Measurements from ENCODE around the gene BLM. TPM values are rescaled to one million over a fixed set of nuclear protein-coding genes. Genes with fewer than 3 reads are reported as not detected.

The BLM gene
- total and polyA plus RNA-seq, 2 donors, result 13.2 to 25.6 TPM

- Histone ChIP-seq H3K4me1 (ENCODE audit: control insufficient read depth in 2 of 2, insufficient read depth in 2 of 2, low read length in 2 of 2) (no peaks in the 10 kb centered on the region), H3K27ac (ENCODE audit: low read depth in 1 of 2, low read length in 1 of 2) (no peak overlapping the region), H3K9me3 (ENCODE audit: control insufficient read depth in 2 of 2, insufficient read depth in 1 of 2, low read length in 1 of 2) (peaks cover 0 to 7% of the 10 kb centered on the region in 2 donors), H3K27me3 (ENCODE audit: control insufficient read depth in 2 of 2, insufficient read depth in 1 of 2, low read length in 1 of 2) (no peaks in the 10 kb centered on the region), H3K36me3 (ENCODE audit: control insufficient read depth in 2 of 2, insufficient read depth in 2 of 2, low read length in 1 of 2) (no peaks in the 10 kb centered on the region), H3K4me3 (ENCODE audit: low read length in 2 of 2) (no peak overlapping the region)
- no peak for DNase-seq (ENCODE audit: low read depth in 6 of 9, low spot score in 9 of 9)
- WGBS, result 98% methylated on average over 5 of the region's 5 CpGs
Observed at GRCh38 chr15:90703455-90703854, 13.7 kb upstream of the BLM start.

- no peaks in the 10 kb centered on the region for H3K27me3 ChIP-seq (ENCODE audit: control insufficient read depth in 2 of 2, insufficient read depth in 1 of 2, low read length in 1 of 2)
- no peak overlapping the region for H3K4me3 ChIP-seq (ENCODE audit: low read length in 2 of 2)
- no peak for DNase-seq (ENCODE audit: low read depth in 6 of 9, low spot score in 9 of 9)
- no peak overlapping the region for H3K27ac ChIP-seq (ENCODE audit: low read depth in 1 of 2, low read length in 1 of 2)
- H3K9me3 ChIP-seq (ENCODE audit: control insufficient read depth in 2 of 2, insufficient read depth in 1 of 2, low read length in 1 of 2), result peaks cover 0 to 7% of the 10 kb centered on the region in 2 donors
- 85% methylated on average over 4 of the region's 4 CpGs for WGBS
- peaks cover under 1 to 5% of the 10 kb centered on the region in 2 donors for H3K4me1 ChIP-seq (ENCODE audit: control insufficient read depth in 2 of 2, insufficient read depth in 2 of 2, low read length in 2 of 2)
- H3K36me3 ChIP-seq (ENCODE audit: control insufficient read depth in 2 of 2, insufficient read depth in 2 of 2, low read length in 1 of 2), result no peaks in the 10 kb centered on the region
Observed at GRCh38 chr15:90705212-90705611, 11.9 kb upstream of the BLM start.

DNA sequence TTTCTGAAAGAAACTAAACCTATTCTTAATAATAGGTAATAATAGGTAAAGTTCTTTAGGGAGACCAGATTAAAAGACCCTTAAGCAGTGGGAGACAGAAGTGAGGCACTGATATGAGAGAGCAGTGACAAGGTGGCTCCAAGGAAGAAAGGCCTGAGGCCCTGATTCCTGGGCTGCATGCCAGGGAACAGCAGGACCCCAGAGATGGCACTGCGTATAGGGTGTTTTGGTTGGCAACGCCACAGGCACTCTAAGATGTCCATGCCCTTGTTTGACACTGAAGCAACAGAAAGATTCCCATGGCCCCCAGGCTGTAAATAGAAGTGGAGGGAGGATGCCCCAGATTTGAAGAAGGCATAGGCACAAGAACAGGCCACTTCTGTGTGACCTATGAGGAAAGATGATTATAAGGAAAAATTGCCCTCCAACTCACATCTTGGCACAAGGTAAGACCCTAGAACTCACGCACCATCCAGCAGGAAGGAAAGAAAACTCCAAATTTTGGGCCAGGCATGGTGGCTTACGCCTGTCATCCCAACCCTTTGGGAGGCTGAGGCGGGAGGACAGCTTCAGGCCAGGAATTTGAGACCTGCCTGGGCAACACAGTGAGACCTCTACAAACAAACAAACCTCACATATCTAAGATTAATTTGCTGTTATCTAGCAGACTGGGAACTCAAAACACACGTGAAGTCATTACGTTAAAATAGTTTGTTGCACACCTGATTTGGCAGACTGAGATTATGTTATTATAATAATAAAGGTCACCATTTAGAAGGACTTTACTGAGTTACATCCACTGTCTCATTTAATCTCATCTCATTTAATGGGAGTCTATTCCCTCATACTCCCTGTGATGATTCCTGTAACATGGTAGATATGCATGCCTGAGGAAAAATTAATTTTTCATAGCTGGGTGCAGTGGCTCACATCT lies 10.5 kb upstream of the BLM start:
- Histone ChIP-seq H3K27me3 (ENCODE audit: control insufficient read depth in 2 of 2, insufficient read depth in 1 of 2, low read length in 1 of 2) (no peaks in the 10 kb centered on the region), H3K36me3 (ENCODE audit: control insufficient read depth in 2 of 2, insufficient read depth in 2 of 2, low read length in 1 of 2) (no peaks in the 10 kb centered on the region), H3K4me3 (ENCODE audit: low read length in 2 of 2) (no peak overlapping the region), H3K4me1 (ENCODE audit: control insufficient read depth in 2 of 2, insufficient read depth in 2 of 2, low read length in 2 of 2) (peaks cover 13 to 19% of the 10 kb centered on the region in 2 donors), H3K9me3 (ENCODE audit: control insufficient read depth in 2 of 2, insufficient read depth in 1 of 2, low read length in 1 of 2) (peaks cover 0 to 7% of the 10 kb centered on the region in 2 donors), H3K27ac (ENCODE audit: low read depth in 1 of 2, low read length in 1 of 2) (no peak overlapping the region)
- DNase-seq (ENCODE audit: low read depth in 6 of 9, low spot score in 9 of 9), result no peak
- 98% methylated on average over 7 of the region's 7 CpGs for WGBS

GRCh38 chr15:90707489-90707888 lies 9.7 kb upstream of the BLM start:
- Histone ChIP-seq H3K36me3 (ENCODE audit: control insufficient read depth in 2 of 2, insufficient read depth in 2 of 2, low read length in 1 of 2) (no peaks in the 10 kb centered on the region), H3K9me3 (ENCODE audit: control insufficient read depth in 2 of 2, insufficient read depth in 1 of 2, low read length in 1 of 2) (peaks cover 0 to 7% of the 10 kb centered on the region in 2 donors), H3K4me3 (ENCODE audit: low read length in 2 of 2) (no peak overlapping the region), H3K4me1 (ENCODE audit: control insufficient read depth in 2 of 2, insufficient read depth in 2 of 2, low read length in 2 of 2) (peaks cover 13 to 19% of the 10 kb centered on the region in 2 donors), H3K27me3 (ENCODE audit: control insufficient read depth in 2 of 2, insufficient read depth in 1 of 2, low read length in 1 of 2) (no peaks in the 10 kb centered on the region), H3K27ac (ENCODE audit: low read depth in 1 of 2, low read length in 1 of 2) (no peak overlapping the region)
- WGBS, result 99% methylated on average over 2 of the region's 2 CpGs
- DNase-seq (ENCODE audit: low read depth in 6 of 9, low spot score in 9 of 9), result no peak

DNA sequence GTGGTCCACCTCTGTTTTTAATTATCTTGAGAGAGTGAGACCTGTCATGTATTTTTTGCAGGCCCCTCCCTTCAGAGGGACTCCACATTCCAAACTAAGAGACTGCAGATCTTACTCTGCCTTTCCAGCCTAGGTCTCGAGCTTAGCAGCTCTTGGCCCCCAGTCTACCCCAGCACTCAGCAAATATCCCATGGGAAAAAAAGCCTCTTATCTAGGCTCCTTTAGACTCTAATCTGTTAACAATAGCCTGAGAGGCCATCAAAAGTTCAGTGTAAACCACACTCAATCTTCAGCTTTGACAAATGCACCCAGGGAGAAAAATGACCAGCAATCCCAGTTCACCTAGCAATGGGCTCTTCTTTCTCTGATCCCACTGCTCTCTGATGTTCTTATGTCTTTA lies 8.6 kb upstream of the BLM start:
- DNase-seq (ENCODE audit: low read depth in 6 of 9, low spot score in 9 of 9), result no peak
- Histone ChIP-seq H3K27me3 (ENCODE audit: control insufficient read depth in 2 of 2, insufficient read depth in 1 of 2, low read length in 1 of 2) (no peaks in the 10 kb centered on the region), H3K36me3 (ENCODE audit: control insufficient read depth in 2 of 2, insufficient read depth in 2 of 2, low read length in 1 of 2) (peaks cover 0 to 4% of the 10 kb centered on the region in 2 donors), H3K4me3 (ENCODE audit: low read length in 2 of 2) (no peak overlapping the region), H3K27ac (ENCODE audit: low read depth in 1 of 2, low read length in 1 of 2) (no peak overlapping the region), H3K9me3 (ENCODE audit: control insufficient read depth in 2 of 2, insufficient read depth in 1 of 2, low read length in 1 of 2) (peaks cover 0 to 7% of the 10 kb centered on the region in 2 donors), H3K4me1 (ENCODE audit: control insufficient read depth in 2 of 2, insufficient read depth in 2 of 2, low read length in 2 of 2) (peaks cover 13 to 19% of the 10 kb centered on the region in 2 donors)
- WGBS, result 91% methylated on average over 1 of the region's 1 CpG

DNA sequence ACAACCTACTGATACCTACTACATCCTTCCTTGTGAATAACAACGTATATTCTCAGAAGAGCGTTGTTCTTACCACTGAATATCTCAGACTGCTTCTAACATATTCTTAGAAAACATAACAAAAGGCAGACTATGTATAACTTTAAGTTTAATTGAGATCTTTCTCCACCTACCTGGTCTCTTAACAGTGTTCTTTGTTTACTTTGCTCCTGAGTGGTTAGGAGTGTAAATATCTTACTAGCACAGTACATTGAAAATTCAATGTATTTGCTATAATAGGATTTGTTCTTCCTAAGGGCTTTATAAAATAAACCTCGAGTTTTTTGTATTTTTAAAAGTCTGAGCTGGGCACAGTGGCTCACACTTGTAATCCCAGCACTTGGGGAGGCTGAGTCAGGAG lies 7.9 kb upstream of the BLM start:
- 96% methylated on average over 3 of the region's 3 CpGs for WGBS
- Histone ChIP-seq H3K4me3 (ENCODE audit: low read length in 2 of 2) (no peak overlapping the region), H3K4me1 (ENCODE audit: control insufficient read depth in 2 of 2, insufficient read depth in 2 of 2, low read length in 2 of 2) (peaks cover 13 to 19% of the 10 kb centered on the region in 2 donors), H3K36me3 (ENCODE audit: control insufficient read depth in 2 of 2, insufficient read depth in 2 of 2, low read length in 1 of 2) (peaks cover 0 to 4% of the 10 kb centered on the region in 2 donors), H3K9me3 (ENCODE audit: control insufficient read depth in 2 of 2, insufficient read depth in 1 of 2, low read length in 1 of 2) (peaks cover 0 to under 1% of the 10 kb centered on the region in 2 donors), H3K27ac (ENCODE audit: low read depth in 1 of 2, low read length in 1 of 2) (no peak overlapping the region), H3K27me3 (ENCODE audit: control insufficient read depth in 2 of 2, insufficient read depth in 1 of 2, low read length in 1 of 2) (no peaks in the 10 kb centered on the region)
- no peak for DNase-seq (ENCODE audit: low read depth in 6 of 9, low spot score in 9 of 9)

DNA sequence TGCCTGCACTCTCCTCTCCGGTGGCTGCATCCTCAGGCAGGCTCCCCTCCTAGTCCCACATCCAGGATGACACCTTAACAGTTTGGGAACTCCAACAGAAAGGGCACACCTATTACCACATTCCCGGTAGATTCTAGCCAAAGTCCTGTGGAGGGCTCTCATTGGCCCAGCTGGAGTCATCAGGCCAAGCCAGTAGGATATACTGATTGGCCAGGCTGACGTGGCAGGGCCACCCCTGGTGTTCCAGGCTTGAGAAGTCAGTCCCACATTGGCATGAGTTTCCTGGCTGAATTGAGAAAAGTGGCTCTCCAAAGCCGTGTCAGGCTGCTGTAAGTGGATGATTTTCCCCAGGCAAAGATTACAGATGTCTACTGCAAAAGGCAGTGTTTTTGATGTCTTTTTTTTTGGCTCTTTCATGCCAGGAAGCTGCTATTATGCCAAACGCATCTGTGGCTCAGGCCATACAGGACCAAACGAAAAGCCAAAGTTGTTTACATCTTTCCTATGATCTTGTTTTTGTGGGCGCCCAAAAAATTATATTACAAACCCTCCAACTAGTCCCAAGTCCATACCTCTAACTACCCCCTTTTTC lies 6.6 kb upstream of the BLM start:
- DNase-seq (ENCODE audit: low read depth in 6 of 9, low spot score in 9 of 9), result peak in 1 of 9 donors; percentile 57
- Histone ChIP-seq H3K4me1 (ENCODE audit: control insufficient read depth in 2 of 2, insufficient read depth in 2 of 2, low read length in 2 of 2) (peaks cover 13 to 19% of the 10 kb centered on the region in 2 donors), H3K4me3 (ENCODE audit: low read length in 2 of 2) (no peak overlapping the region), H3K27ac (ENCODE audit: low read depth in 1 of 2, low read length in 1 of 2) (peak overlapping the region; percentile 26 to 56), H3K36me3 (ENCODE audit: control insufficient read depth in 2 of 2, insufficient read depth in 2 of 2, low read length in 1 of 2) (peaks cover 0 to 4% of the 10 kb centered on the region in 2 donors), H3K27me3 (ENCODE audit: control insufficient read depth in 2 of 2, insufficient read depth in 1 of 2, low read length in 1 of 2) (no peaks in the 10 kb centered on the region), H3K9me3 (ENCODE audit: control insufficient read depth in 2 of 2, insufficient read depth in 1 of 2, low read length in 1 of 2) (no peaks in the 10 kb centered on the region)
- 57% methylated on average over 7 of the region's 7 CpGs for WGBS

DNA sequence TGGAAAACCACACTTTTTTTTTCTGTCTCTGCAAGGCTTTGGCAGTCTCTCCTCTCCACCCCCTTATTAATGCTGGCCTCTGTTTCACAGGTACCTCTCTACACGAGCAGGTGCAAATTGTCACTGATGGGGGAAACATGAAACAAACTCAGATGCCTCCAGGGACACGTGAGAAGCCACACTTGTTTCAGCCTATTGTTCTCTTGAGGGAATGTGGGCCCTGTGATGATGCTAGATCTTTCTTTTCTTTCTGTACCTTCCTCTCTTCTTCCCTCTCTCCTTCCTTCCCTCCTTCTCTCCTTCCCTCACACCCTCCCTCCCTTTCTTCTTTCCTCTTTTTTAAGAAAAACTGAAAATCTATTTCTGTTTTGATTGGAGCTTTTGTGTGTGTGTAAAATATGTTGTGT lies 5.7 kb upstream of the BLM start:
- Histone ChIP-seq H3K36me3 (ENCODE audit: control insufficient read depth in 2 of 2, insufficient read depth in 2 of 2, low read length in 1 of 2) (peaks cover 0 to 4% of the 10 kb centered on the region in 2 donors), H3K27me3 (ENCODE audit: control insufficient read depth in 2 of 2, insufficient read depth in 1 of 2, low read length in 1 of 2) (no peaks in the 10 kb centered on the region), H3K4me3 (ENCODE audit: low read length in 2 of 2) (no peak overlapping the region), H3K27ac (ENCODE audit: low read depth in 1 of 2, low read length in 1 of 2) (peak overlapping the region in 1 of 2 donors; percentile 26), H3K4me1 (ENCODE audit: control insufficient read depth in 2 of 2, insufficient read depth in 2 of 2, low read length in 2 of 2) (peaks cover 13 to 19% of the 10 kb centered on the region in 2 donors), H3K9me3 (ENCODE audit: control insufficient read depth in 2 of 2, insufficient read depth in 1 of 2, low read length in 1 of 2) (no peaks in the 10 kb centered on the region)
- WGBS, result 6% methylated on average over 2 of the region's 2 CpGs
- peak in 3 of 9 donors; percentile 22 to 69 (median 37) for DNase-seq (ENCODE audit: low read depth in 6 of 9, low spot score in 9 of 9)

GRCh38 chr15:90711842-90712241 lies 5.3 kb upstream of the BLM start:
- no peak for DNase-seq (ENCODE audit: low read depth in 6 of 9, low spot score in 9 of 9)
- WGBS, result 94% methylated on average over 2 of the region's 2 CpGs
- Histone ChIP-seq H3K4me1 (ENCODE audit: control insufficient read depth in 2 of 2, insufficient read depth in 2 of 2, low read length in 2 of 2) (peaks cover 13 to 19% of the 10 kb centered on the region in 2 donors), H3K4me3 (ENCODE audit: low read length in 2 of 2) (no peak overlapping the region), H3K9me3 (ENCODE audit: control insufficient read depth in 2 of 2, insufficient read depth in 1 of 2, low read length in 1 of 2) (no peaks in the 10 kb centered on the region), H3K27ac (ENCODE audit: low read depth in 1 of 2, low read length in 1 of 2) (peak overlapping the region in 1 of 2 donors; percentile 26), H3K27me3 (ENCODE audit: control insufficient read depth in 2 of 2, insufficient read depth in 1 of 2, low read length in 1 of 2) (no peaks in the 10 kb centered on the region), H3K36me3 (ENCODE audit: control insufficient read depth in 2 of 2, insufficient read depth in 2 of 2, low read length in 1 of 2) (peaks cover 0 to 4% of the 10 kb centered on the region in 2 donors)

All from thymus (tissue), 11 donors.